GM12878 (cell line): ENCODE data around the gene MCOLN1. TPM values are rescaled to one million over a fixed set of nuclear protein-coding genes. Genes with fewer than 3 reads are reported as not detected.

Experiments used
- BCL11A ChIP-seq: IDR thresholded peaks from 2 replicates; pipeline ENCODE4 v1.6.1; 2011; ENCODE audit warnings: low read depth, low read length
- HDGF ChIP-seq: fragments of 450-650 bp; IDR thresholded peaks from 2 replicates; pipeline ENCODE4 v1.6.1; 2016; ENCODE audit warnings: antibody characterized with exemption
- RBBP5 ChIP-seq: fragments of 200-600 bp; sonication (generic); conservative IDR thresholded peaks from 2 replicates; pipeline ENCODE4 v1.6.1; 2016
- SIX5 ChIP-seq: IDR thresholded peaks from 2 replicates; pipeline ENCODE4 v1.6.1; 2011; ENCODE audit warnings: mild to moderate bottlenecking, low read depth, low read length, moderate library complexity; ENCODE audit not compliant: severe bottlenecking
- ZNF622 ChIP-seq: fragments of 450-650 bp; IDR thresholded peaks from 2 replicates; pipeline ENCODE4 v1.6.1; 2017; ENCODE audit warnings: mild to moderate bottlenecking, inconsistent platforms
- polyA plus RNA-seq, 11 experiments: library from polyadenylated mRNA; depleted of rRNA in 4 of 11; unstranded in 6 of 11; stranded (reverse) in 5 of 11; fragments of >200 nt; fragmentation: Nextera tagmentation in 4 of 11; fragmentation: Illumina TruSeq in 1 of 11; extraction: Ambion mirVana in 4 of 11; extraction: Trizol in 1 of 11; gene quantifications; 1 replicate in 1 of 11; 2 replicates in 10 of 11; pipeline versions ENCODE4 v1.2.1 to v1.2.3, GENCODE V29; 2011 to 2016; ENCODE audit warnings: inconsistent platforms in 2 of 11, missing spikeins in 2 of 11, low read depth in 1 of 11
- total RNA-seq, 4 experiments: library from RNA; depleted of rRNA in 3 of 4; stranded (reverse); fragments of >200 nt in 3 of 4; fragmentation: Illumina TruSeq in 1 of 4; extraction: Trizol in 1 of 4; gene quantifications; 2 replicates each; pipeline versions ENCODE4 v1.2.1 to v1.2.3, GENCODE V29; 2013 to 2021
- TF ChIP-seq, protein P1 (sequence below): IDR thresholded peaks from 2 replicates; pipeline ENCODE4 v1.6.1; 2012; ENCODE audit warnings: improper control_type of control experiment, low read depth, low read length; ENCODE audit not compliant: insufficient replicate concordance
- TF ChIP-seq, protein P2 (sequence below): fragments of 150-350 bp; IDR thresholded peaks from 2 replicates; pipeline ENCODE4 v1.6.1; 2016; ENCODE audit warnings: low read depth, low read length

The MCOLN1 gene
- total and polyA plus RNA-seq, 10 of the 15 experiments (the other 5 are each of a cell fraction or from before 2014, with no cell fraction given) = 0.42 to 15.6 (median 4.9) TPM

DNA sequence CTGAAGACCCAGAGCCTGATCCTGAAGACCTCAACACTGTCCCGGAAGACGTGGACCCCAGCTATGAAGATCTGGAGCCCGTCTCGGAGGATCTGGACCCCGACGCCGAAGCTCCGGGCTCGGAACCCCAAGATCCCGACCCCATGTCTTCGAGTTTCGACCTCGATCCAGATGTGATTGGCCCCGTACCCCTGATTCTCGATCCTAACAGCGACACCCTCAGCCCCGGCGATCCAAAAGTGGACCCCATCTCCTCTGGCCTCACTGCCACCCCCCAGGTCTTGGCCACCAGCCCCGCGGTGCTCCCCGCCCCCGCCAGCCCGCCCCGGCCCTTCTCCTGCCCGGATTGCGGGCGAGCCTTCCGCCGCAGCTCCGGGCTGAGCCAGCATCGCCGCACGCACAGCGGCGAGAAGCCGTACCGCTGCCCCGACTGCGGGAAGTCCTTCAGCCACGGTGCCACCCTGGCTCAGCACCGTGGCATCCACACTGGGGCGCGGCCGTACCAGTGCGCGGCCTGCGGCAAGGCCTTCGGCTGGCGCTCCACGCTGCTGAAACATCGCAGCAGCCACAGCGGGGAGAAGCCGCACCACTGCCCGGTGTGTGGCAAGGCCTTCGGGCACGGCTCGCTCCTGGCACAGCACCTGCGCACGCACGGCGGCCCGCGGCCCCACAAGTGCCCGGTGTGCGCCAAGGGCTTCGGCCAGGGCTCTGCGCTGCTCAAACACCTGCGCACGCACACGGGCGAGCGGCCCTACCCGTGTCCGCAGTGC is 2.9 kb upstream of the MCOLN1 start (continued):
- TF ChIP-seq, protein P1, sequence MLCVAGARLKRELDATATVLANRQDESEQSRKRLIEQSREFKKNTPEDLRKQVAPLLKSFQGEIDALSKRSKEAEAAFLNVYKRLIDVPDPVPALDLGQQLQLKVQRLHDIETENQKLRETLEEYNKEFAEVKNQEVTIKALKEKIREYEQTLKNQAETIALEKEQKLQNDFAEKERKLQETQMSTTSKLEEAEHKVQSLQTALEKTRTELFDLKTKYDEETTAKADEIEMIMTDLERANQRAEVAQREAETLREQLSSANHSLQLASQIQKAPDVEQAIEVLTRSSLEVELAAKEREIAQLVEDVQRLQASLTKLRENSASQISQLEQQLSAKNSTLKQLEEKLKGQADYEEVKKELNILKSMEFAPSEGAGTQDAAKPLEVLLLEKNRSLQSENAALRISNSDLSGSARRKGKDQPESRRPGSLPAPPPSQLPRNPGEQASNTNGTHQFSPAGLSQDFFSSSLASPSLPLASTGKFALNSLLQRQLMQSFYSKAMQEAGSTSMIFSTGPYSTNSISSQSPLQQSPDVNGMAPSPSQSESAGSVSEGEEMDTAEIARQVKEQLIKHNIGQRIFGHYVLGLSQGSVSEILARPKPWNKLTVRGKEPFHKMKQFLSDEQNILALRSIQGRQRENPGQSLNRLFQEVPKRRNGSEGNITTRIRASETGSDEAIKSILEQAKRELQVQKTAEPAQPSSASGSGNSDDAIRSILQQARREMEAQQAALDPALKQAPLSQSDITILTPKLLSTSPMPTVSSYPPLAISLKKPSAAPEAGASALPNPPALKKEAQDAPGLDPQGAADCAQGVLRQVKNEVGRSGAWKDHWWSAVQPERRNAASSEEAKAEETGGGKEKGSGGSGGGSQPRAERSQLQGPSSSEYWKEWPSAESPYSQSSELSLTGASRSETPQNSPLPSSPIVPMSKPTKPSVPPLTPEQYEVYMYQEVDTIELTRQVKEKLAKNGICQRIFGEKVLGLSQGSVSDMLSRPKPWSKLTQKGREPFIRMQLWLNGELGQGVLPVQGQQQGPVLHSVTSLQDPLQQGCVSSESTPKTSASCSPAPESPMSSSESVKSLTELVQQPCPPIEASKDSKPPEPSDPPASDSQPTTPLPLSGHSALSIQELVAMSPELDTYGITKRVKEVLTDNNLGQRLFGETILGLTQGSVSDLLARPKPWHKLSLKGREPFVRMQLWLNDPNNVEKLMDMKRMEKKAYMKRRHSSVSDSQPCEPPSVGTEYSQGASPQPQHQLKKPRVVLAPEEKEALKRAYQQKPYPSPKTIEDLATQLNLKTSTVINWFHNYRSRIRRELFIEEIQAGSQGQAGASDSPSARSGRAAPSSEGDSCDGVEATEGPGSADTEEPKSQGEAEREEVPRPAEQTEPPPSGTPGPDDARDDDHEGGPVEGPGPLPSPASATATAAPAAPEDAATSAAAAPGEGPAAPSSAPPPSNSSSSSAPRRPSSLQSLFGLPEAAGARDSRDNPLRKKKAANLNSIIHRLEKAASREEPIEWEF = no peak
- TF ChIP-seq RBBP5 (no peak), BCL11A (no peak), HDGF (no peak), SIX5 (no peak), ZNF622 (no peak)
- TF ChIP-seq, protein P2, sequence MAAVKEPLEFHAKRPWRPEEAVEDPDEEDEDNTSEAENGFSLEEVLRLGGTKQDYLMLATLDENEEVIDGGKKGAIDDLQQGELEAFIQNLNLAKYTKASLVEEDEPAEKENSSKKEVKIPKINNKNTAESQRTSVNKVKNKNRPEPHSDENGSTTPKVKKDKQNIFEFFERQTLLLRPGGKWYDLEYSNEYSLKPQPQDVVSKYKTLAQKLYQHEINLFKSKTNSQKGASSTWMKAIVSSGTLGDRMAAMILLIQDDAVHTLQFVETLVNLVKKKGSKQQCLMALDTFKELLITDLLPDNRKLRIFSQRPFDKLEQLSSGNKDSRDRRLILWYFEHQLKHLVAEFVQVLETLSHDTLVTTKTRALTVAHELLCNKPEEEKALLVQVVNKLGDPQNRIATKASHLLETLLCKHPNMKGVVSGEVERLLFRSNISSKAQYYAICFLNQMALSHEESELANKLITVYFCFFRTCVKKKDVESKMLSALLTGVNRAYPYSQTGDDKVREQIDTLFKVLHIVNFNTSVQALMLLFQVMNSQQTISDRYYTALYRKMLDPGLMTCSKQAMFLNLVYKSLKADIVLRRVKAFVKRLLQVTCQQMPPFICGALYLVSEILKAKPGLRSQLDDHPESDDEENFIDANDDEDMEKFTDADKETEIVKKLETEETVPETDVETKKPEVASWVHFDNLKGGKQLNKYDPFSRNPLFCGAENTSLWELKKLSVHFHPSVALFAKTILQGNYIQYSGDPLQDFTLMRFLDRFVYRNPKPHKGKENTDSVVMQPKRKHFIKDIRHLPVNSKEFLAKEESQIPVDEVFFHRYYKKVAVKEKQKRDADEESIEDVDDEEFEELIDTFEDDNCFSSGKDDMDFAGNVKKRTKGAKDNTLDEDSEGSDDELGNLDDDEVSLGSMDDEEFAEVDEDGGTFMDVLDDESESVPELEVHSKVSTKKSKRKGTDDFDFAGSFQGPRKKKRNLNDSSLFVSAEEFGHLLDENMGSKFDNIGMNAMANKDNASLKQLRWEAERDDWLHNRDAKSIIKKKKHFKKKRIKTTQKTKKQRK = no peak
